Measurements from ENCODE around the gene NIN.
"Not testable (repeated sequence)": the region's sequence is repeated elsewhere in the genome, so short reads cannot be mapped to it uniquely, and the experiment has no call there.

Gene NIN

GRCh38 chr14:50819303-50819702 lies 11.7 kb downstream of the NIN start:
- not testable (repeated sequence) for FAIRE-seq

DNA sequence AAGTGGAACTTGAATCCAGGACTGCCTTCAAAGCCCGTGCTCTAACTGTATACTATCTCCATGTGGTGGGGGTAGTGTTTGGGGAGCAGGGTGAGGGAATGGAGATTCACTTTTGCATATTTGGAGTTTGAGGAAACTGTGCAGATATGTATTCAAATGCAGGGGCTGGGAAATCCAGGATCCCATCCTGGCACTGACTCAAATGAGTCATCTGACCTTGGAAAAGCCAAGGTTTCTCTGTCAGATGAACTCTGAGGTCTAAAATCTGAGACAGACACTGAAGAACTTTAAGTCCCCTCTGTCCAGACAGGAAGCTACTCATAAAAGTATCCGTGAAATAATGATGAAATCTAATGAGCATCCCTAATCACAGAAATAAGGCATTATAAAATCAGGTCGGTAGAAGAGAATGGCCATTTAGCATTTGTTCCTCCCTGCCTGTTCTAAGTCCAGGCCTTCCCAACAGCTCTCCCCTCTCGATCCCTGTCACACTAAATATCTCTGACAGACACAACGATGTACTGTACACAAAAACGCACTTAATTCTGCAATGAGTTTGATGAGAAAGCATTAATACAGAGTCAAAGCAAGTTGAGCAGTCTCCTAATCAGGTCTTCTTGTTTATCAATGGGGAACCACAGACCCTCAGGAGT lies 14.4 kb downstream of the NIN start:
- no peak for FAIRE-seq

- not testable (repeated sequence) for FAIRE-seq
Measured at GRCh38 chr14:50815526-50815925, 15.4 kb downstream of the NIN start.

DNA sequence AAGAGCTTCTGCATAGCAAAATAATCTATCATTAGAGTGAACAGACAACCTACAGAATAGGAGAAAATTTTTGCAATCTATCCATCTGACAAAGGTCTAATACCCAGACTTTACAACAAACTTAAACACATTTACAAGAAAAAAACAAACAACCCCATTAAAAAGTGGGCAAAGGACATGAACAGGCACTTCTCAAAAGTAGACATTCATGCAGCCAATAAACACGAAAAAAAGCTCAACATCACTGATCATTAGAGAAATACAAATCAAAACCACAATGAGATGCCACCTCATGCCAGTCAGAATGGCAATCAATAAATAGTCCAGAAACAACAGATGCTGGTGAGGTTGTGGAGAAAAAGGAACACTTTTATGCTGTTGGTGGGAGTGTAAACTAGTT lies 15.9 kb downstream of the NIN start:
- not testable (repeated sequence) for FAIRE-seq

DNA sequence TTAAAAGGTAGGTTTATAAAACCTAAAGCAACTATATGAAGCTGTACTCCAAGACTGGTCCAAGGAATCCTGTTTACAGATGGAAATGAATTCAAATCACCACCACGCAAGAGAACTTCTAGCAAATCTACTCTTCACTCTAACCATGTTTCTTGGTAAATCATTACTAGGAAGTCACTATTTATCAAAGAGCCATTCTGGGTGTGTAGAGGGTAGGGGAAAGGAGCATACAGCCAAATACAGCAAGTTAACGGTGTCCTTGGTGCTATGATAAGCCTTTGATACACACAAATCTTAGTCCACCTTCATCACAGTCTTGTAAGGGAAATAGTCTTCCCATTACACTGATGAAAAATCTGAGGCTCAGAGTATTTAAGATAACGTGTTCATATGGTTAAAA lies 16.8 kb downstream of the NIN start:
- FAIRE-seq: no peak

DNA sequence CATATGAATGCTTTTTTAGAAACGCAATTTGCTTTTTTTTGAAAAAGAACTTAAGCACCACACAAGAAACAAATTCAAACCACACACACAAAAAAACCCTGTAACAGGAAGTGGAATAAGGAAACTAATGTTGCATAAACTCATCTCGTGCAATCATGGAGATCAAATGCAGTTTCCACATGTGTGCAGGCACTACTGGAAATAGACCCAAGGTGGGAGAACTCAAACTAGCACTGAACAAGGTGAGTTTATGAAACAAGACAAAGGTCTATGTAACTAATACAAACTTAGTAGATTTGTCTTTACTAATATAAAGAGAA lies 17.5 kb downstream of the NIN start:
- no peak for FAIRE-seq

DNA sequence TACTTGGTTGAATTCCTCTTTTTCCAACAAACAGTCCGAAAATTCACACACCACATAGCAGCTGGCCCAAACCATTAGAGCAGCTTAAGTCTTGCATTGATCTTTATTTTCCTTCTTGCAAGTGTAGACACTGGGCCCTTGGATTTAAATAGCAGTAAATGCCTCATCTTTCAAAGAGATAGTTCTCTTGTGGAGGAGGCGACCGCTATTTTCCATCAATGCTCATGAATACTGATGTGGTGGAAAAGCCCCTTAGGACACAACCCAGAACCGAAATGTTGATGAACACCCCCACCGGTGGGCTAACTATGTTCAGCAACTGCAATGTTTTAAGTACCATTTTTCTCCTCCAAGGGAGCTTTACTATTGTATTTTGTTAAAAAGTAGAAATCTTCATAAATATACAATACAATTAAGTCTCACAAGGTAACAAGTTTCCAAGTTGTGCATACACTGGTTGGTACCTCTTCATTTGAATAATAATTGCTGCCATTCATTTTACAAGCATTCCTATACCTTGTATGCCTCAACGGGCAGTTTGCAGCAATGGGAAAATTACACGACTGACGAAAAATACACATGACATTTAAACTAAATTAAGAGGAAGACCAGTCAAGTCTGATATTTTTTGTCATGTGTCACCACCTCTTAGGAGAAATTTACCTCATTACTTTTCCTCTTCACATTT lies 18.0 kb downstream of the NIN start:
- no peak for FAIRE-seq

GRCh38 chr14:50812180-50812579 lies 18.8 kb downstream of the NIN start:
- FAIRE-seq: no peak

DNA sequence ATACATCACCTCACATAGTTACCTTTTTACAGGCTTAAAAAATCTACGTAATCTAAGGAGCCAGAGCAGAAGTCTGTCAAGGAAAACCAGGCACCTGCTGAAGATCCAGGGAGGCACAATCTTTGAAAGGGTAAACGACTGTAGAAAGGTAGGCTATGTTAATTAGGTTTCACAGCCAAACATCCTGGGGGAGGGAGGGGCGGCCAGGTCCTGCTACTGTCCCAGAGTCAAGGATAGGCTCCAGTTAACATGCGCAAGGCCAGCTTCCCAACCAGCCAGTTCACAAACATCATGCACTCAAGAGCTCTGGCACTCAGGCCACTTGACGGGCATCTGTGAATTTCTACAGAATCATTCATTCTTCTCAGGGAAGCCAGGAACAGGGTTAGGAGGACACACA lies 22.9 kb downstream of the NIN start:
- no peak for FAIRE-seq

- peak; percentile 62 for FAIRE-seq
Measured at GRCh38 chr14:50806241-50806933, 24.6 kb downstream of the NIN start.

- no peak for FAIRE-seq
Measured at GRCh38 chr14:50805396-50805795, 25.6 kb downstream of the NIN start.

DNA sequence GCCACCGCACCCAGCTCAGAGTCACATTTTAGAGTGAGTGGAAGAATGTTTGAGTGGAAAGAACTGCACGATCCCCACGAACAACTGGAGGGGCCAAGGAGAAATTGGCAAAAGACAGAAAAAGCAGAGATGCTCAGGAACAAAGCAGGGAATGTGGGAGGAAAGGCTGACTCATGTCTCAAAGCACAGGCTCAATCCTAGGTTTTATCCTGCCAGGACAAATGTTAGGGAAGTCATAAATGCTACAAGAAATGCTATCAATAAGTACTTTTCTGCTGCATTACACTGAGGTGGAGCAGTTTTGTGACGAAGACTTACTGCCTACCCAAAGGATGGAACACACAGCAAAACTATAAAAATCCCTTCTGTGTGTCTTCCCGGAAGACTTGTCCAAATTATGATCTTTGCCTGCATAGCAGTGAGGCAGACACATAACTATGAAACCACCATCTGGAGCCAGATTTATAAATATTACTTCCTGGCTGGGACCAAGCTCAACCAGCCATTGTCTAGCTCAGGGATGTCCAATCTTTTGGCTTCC lies 26.7 kb downstream of the NIN start:
- no peak for FAIRE-seq

DNA sequence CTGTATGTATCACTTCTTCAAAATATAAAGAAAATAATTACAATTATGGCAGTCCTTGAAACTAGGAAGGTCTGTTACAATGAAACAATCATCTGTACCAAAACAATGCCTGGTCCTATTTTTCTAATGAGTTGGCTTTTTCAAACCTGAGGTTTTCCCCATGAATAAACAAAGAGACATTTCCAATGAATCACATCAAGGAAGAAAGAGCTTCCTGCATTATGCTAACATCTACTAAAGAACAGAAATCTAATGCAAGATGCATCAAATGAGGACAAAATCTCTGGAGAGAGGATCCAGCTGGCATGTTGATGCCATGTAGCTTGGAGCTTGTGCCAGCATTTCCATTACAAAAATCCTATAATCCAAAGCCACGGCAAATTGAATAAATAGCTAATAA lies 29.3 kb downstream of the NIN start:
- FAIRE-seq: no peak

DNA sequence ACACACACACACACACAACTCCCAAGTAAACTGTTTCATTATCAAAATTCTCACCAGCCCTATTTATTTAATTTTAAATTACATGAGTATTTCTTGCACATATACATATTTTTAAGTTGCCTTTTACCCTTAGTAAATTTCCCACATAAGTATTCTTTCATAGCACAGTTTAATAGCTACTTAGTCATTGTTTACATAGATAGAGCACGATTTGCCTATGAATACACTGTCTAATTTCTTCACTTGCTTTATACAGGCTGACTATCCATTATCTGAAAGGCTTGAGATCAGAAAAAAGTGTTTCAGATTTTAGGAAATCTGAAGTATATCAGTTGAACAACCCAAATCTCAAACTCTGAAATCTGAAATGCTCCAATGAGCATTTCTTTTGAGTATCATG lies 30.9 kb downstream of the NIN start:
- FAIRE-seq: no peak

- FAIRE-seq: no peak
Measured at GRCh38 chr14:50798048-50798421, 32.9 kb downstream of the NIN start.

DNA sequence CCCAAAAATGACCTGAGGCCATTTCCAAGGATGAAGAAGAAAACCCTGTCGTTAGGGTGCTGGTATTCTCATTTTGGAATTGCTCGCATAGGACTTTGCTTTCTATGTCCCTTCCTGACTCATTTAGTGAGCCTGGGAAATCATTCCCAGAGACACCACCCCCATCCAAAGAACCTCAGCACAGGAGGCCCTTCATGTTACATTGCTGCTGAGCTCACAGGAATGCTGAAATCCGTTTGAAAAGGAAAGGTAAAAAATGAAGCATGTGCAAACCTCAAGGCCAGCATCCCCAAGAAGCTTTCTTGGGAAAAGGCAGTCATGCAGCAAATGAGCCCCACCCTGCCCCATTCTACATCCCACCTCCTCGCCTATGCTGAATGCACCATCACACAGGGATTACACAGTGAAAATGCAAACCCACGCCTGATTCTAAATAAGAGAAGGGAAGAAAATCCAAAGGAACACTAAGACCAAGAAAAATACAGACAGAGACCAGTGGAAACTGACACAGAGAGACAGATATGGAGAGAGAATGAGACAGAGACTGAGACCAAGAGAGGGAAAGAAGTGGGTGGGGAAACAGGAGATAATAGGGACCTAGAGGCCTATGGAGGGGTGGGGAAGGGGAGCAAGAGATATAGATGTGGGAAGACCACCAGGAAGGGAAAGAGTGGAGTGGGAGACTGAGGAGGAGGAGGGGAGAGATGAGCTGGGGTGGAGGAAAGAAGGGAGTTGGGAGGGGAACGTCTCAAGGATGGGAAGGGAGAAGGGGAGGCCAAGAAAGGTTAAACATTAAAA lies 33.5 kb downstream of the NIN start:
- FAIRE-seq: no peak

DNA sequence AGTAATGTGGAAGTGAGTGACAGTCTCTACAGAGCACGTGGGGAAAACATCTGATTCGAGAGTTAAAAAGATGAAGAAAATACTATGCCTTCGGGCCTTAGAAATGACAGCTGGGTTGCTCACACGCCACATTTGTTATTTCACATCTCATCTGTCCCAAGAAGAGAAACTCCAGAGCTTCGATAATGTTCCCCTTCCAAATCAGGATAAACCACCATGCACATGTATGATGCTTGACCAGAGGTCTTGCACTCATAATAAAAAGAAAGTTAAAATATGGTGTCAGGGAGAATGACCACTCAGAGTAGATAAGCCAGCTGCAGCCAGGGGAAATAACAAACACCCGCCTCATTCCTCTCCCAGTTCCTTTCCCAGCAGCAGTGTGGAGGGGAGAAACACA lies 34.6 kb downstream of the NIN start:
- no peak for FAIRE-seq

- FAIRE-seq: no peak
Measured at GRCh38 chr14:50795909-50796308, 35.1 kb downstream of the NIN start.

DNA sequence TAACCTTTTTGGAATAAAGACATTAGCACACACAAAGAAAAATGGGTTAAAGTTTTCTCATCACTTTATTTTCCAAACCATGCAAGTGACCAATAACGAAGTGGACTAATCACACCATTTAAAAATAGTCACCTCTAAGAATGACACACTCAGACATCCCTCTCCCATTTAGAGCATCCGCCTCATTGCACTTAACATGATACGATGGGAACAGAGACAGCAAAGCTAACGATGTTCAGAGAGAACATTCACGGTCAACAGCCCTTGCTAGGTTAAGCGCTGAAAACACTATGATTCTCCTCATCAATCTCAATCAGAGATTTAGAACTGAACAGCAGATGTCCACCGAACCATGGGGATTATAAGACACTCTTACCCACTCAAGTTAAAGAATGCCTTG lies 35.8 kb downstream of the NIN start:
- FAIRE-seq: peak; percentile 88

GRCh38 chr14:50794068-50794645 lies 36.8 kb downstream of the NIN start:
- no peak for FAIRE-seq

DNA sequence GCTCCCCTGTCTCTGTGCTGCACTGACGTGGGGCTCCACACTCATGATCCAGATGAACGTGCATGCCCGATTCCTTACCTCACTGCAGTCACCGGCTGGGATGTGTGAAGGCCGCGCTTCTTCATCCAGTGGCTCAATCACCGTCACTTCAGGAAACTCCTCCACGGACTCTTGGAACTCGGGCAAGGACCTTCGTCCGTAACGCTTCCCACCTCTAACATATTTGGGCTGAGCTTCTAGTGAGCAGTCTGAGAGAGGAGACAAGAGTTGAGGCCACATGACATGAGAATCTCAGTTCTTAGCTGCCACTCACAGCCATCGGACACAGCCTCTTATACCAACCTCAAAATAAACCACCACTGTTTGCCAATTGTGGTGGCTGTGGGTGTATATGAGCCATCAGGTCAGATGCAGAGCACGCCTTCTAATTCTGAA lies 38.3 kb downstream of the NIN start:
- FAIRE-seq: no peak

DNA sequence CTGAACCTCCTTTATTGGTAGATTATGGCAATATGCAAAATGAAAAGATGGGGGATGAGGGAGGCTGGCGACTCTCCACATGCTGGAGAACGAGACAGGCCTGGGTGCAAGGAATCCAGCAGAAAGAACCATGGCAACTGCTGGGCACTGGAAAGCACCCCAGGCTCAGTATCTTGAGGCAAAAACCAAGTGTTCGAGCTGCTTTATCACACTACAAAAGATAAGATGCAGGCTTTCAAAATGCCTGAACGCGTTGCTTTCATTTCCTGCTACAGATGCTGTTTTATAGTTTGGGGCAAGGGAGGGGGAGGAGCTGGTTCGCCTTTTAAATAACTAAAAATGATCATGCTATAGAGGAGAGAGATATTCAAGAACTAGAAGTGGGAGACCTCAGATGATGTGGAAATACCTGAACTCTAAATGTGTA lies 38.9 kb downstream of the NIN start:
- no peak for FAIRE-seq

DNA sequence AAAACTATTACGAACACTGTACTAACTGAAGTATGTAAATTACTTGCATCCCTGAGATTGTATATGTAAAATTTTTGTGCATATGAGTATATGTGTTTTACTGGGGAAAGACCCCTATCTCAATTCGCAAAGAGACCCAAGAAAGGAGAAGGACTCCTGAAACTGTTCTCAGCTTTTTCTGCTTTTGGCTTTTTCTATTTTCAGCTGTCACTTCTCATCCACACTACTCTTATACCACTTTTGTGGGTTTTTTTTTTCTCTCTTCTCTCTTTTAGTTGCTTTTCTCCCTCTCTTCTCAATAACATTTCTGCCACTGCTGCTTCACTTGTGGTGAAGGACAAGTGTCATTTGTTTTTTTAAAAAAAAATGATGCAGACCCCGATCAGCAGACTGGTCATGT lies 39.8 kb downstream of the NIN start:
- no peak for FAIRE-seq
